NK-92 treated with Interleukin-12 subunit alpha and Interleukin-12 subunit beta, amount 100 ng/mL, for 24 hours (cell line): ENCODE data around the gene TNIP2.
"Not testable (repeated sequence)": the region's sequence is repeated elsewhere in the genome, so short reads cannot be mapped to it uniquely, and the experiment has no call there.

Experiments used
- DNase-seq: peaks from one replicate; lab custom pipeline; 2025; lab: John Stamatoyannopoulos, UW

The TNIP2 gene

GRCh38 chr4:2745516-2745915 lies 10.6 kb downstream of the TNIP2 start:
- no peak for DNase-seq

- DNase-seq: no peak
These were observed 11.4 kb downstream of the TNIP2 start for GRCh38 chr4:2744576-2745270.

GRCh38 chr4:2743518-2744445 lies 12.4 kb downstream of the TNIP2 start:
- no peak for DNase-seq

GRCh38 chr4:2742823-2743517 lies 13.2 kb downstream of the TNIP2 start:
- no peak for DNase-seq

- no peak for DNase-seq
These were observed 13.9 kb downstream of the TNIP2 start for GRCh38 chr4:2742081-2742822.

GRCh38 chr4:2741626-2742025 lies 14.5 kb downstream of the TNIP2 start:
- no peak for DNase-seq

- DNase-seq: not testable (repeated sequence)
These were observed 17.8 kb downstream of the TNIP2 start for GRCh38 chr4:2738296-2738695.

GRCh38 chr4:2735869-2736268 lies 20.3 kb downstream of the TNIP2 start:
- no peak for DNase-seq

GRCh38 chr4:2734612-2735011 lies 21.5 kb downstream of the TNIP2 start:
- DNase-seq: no peak

- DNase-seq: no peak
These were observed 22.1 kb downstream of the TNIP2 start for GRCh38 chr4:2733844-2734574.

- DNase-seq: no peak
These were observed 22.9 kb downstream of the TNIP2 start for GRCh38 chr4:2733001-2733843.

- DNase-seq: no peak
These were observed 23.6 kb downstream of the TNIP2 start for GRCh38 chr4:2732526-2732925.

GRCh38 chr4:2731907-2732317 lies 24.2 kb downstream of the TNIP2 start:
- DNase-seq: no peak

- no peak for DNase-seq
These were observed 26.6 kb downstream of the TNIP2 start for GRCh38 chr4:2729533-2729875.

- DNase-seq: no peak
These were observed 27.2 kb downstream of the TNIP2 start for GRCh38 chr4:2728806-2729532.

- DNase-seq: no peak
These were observed 27.9 kb downstream of the TNIP2 start for GRCh38 chr4:2728221-2728620.

GRCh38 chr4:2726881-2727280 lies 29.3 kb downstream of the TNIP2 start:
- not testable (repeated sequence) for DNase-seq

GRCh38 chr4:2725380-2725779 lies 30.8 kb downstream of the TNIP2 start:
- no peak for DNase-seq

GRCh38 chr4:2723751-2724150 lies 32.4 kb downstream of the TNIP2 start:
- DNase-seq: no peak

GRCh38 chr4:2722033-2722432 lies 34.1 kb downstream of the TNIP2 start:
- DNase-seq: no peak
